GM18909 (cell line): ENCODE measurements around the gene SERPIND1.
"Not testable (repeated sequence)": the region's sequence is repeated elsewhere in the genome, so short reads cannot be mapped to it uniquely, and the experiment has no call there.

ENCODE experiments used
- ATAC-seq: cut with Tn5 transposase; IDR thresholded peaks from one replicate; pipeline ENCODE4 v1.9.1; 2021; ENCODE audit warnings: mild to moderate bottlenecking; ENCODE audit not compliant: unreplicated experiment, poor library complexity

The SERPIND1 gene

DNA sequence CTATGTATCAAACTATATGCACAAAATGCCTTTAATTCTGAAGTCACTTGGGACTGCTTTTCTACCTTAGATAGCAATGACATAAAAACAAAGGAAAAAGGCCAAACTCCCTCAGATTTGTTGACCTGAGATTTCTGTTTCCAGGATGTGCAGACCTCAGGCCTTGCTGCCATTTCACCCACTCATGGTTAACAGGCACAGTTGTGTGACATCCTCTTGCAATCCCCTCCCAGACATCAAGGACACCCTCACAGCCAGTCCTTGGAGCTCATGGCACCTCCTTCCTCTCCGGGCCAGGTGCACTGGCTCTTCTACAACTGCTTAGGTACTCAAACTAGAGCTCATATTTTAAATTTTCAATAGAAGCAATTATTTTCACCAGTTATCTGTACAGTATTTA lies 37.3 kb downstream of the SERPIND1 start:
- no peak for ATAC-seq

DNA sequence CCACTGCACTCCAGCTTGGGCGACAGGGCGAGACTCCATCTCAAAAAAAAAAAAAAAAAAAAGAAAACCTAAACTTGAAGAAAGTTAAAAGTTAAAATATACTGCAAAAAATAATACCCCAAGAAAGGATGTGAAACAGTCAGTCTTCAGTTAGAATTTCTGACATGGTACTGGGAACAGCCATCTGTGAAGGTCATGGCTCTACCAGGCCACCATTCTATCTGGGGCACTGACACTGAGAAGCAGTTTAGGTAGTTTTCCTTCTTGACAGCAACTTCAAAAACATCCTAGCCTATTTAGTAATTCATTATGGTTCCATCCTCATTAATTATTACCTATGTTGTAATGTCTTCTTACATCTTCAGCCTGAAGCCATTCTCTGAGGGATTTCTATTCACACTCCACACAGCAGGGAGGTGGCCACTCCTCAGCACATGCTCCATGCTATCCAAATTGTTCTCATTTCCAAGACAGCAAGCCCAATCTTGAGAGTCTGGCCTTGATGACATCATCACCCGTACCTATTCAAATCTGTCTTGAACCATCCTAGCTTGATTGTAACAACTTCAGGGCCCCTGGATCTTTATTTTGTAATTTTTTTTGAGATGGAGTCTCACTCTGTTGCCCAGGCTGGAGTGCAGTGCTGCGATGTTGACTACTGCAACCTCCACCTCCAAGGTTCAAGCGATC lies 38.2 kb downstream of the SERPIND1 start:
- no peak for ATAC-seq

DNA sequence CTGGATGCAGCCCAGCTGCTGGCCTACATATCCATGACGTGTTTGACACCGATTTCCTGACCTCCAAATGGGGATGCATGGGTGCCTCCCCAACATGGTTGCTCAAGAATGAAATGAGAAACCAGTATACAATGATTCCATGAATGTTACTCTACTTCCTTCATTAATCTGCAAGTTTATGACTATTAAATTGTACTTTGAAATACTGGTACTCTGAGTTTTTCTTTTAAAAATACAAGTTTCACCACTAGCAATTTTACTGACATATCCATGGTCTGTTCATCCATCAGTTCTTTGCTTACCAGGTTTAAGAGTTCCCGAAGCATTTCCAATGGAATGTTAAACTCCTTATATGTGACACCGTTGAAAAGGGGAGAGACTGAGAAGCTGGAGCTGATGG lies 39.1 kb downstream of the SERPIND1 start:
- ATAC-seq: no peak

DNA sequence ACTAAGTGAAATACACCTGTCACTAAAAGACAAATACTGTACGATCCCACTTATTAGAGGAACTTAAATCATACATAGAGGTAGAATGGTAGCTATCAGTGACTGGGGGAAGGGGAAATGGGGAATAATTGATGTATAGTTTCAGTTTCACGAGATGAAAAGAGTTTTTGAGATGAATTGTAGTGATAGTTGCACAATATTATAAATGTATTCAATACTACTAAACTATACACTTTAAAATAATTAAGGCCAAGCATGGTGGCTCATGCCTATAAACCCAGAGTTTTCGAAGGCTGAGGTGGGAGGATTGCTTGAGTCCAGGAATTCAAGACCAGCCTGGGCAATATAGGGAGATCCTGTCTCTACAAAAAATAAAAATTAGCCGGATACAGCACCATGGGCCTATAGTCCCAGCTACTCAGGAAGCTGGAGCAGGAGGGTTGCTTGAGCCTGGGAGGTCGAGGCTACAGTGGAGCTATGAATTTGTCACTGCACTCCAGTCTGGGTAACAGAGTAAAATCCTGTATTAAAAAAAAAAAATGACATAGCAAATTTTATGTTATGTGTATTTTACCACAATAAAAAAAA lies 40.4 kb downstream of the SERPIND1 start:
- ATAC-seq: no peak

GRCh38 chr22:20815477-20816050 lies 41.7 kb downstream of the SERPIND1 start:
- ATAC-seq: no peak

DNA sequence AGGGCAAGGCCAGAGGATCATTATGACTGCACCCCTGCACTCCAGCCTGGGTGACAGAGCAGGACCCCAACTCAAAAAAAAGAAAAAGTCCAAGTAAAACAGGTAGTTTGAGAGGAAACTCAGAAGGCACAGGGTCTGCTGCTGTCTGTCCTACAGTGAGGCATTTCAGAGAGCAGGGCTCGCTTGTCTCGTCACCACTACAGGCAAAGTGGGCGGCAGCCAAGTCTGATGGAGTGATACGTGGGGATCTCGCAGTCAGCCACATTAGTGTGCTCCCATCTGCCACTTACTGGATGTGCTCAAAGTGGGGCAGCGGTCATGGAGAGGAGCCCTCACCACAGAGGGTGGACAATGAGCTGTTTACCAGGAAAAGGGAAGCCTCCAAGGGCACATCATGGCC lies 42.6 kb downstream of the SERPIND1 start:
- ATAC-seq: no peak

DNA sequence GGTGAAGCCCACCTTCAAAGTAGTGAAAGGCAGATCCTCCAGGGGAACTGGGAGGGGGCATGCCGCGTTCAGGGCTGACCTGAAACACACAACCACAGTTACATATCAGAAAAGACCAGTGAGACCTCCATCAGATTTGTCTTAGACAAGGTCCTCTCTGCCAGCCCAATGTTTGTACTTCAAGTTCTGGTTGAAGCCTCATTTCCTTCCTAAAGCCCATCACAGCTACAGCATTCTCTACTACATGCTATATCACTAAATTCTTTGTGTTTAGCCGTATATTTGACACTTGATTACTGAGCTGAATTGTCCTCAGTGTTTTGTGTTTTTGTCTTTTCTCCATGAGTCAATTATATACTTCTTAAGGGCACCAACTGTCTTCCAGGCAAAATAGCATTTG lies 44.6 kb downstream of the SERPIND1 start:
- ATAC-seq: no peak

- no peak for ATAC-seq
These were observed 45.6 kb downstream of the SERPIND1 start for GRCh38 chr22:20819471-20819870.

- not testable (repeated sequence) for ATAC-seq
These were observed 47.9 kb downstream of the SERPIND1 start for GRCh38 chr22:20821717-20822239.

DNA sequence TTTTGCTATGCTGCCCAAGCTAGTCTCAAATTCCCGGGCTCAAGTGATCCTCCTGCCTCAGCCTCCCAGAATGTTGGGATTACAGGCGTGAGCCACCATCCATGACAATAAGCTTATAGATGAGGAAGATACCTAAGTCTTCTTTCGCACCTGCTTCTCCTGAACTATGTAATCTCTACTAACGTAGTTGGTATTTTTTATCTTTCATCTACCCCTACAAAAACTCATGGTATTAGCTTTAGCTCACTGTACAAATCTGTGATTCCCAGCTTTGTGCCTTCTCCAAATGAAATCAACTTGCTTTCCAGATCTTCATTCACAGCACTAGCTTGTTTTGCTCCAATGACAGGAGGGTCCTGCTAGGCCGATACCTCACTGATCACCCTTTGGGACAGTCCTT lies 48.3 kb downstream of the SERPIND1 start:
- ATAC-seq: no peak

GRCh38 chr22:20823264-20823663 lies 49.4 kb downstream of the SERPIND1 start:
- ATAC-seq: no peak

GRCh38 chr22:20825216-20825615 lies 51.3 kb downstream of the SERPIND1 start:
- not testable (repeated sequence) for ATAC-seq

DNA sequence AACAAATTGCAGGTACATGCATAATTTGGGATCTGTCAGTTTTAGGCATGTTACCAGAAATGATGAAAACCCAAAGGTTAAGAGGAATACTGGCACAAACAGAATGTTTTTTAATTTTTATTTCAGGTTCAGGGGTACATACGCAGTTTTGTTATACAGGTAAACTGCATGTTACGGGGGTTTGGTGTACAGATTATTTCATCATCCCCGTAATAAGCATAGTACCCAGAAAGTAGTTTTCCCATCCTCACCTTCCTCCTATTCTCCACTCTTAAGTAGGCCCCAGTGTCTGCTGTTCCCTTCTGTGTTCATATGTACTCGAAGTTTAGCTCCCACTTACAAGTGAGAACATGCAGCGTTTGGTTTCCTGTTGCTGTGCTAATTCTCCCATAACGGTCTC lies 51.7 kb downstream of the SERPIND1 start:
- no peak for ATAC-seq

- ATAC-seq: not testable (repeated sequence)
These were observed 52.6 kb downstream of the SERPIND1 start for GRCh38 chr22:20826373-20827152.

- ATAC-seq: no peak
These were observed 55.7 kb downstream of the SERPIND1 start for GRCh38 chr22:20829491-20830134.

DNA sequence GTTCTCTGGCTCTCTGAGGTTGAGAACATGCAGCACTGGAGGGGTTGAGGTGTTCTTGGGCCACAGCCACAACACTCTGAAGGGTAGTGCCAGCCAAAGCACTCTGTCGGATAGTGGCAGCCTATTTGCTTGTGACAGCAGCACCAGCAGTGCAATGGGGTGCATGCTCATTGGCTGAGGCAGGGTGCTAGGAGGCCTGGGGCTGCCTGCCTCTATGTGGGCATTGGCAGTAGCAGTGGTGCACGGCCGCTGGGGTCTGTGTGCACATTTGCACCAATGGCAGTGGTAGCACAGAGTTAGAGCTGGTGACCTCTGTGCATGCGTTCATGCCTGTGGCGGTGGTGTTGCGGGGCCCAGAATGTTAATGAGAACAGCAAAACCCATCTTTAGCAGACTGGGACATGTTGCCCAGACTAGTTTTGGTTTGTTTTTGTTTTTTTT lies 59.3 kb downstream of the SERPIND1 start:
- no peak for ATAC-seq

DNA sequence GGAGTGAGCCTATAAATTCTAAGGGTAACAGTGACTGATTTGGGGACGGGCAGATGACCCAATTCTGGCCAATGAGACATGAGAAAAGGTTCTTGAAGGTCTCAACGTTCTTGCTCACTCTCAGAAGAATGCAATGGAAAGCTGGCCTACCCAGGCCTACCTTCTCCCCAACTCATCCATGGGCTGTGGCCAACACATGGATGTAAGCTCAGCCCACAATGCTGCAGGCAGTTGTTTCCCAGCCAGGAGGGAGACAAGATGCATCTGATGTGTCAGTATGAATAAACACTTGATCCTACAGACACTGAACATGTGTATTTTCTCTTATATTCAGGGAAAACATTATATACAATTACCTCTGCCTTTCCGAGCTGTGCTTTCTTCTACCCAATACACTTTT lies 60.3 kb downstream of the SERPIND1 start:
- no peak for ATAC-seq

- no peak for ATAC-seq
These were observed 60.8 kb downstream of the SERPIND1 start for GRCh38 chr22:20834725-20835124.
